A549 (cell line): ENCODE data around the gene SVEP1. TPM values are rescaled to one million over a fixed set of nuclear protein-coding genes. Genes with fewer than 3 reads are reported as not detected.

ENCODE experiments used
- ATAC-seq, 2 experiments: fragments of 200-7000 bp in 1 of 2; fragments of >200 bp in 1 of 2; cut with Nextera tagmentation in 1 of 2; cut with Tn5 transposase in 1 of 2; 3 replicates each; pipeline versions ENCODE4 v1.8.0 to v1.9.1; 2018 to 2020; ENCODE audit warnings: mild to moderate bottlenecking in 1 of 2, moderate library complexity in 1 of 2
- CTCF ChIA-PET: fragments of 300-600 bp; sonication (Branson Sonifier 250); formaldehyde crosslinking; extraction: SDS; loops from one replicate; lab custom pipeline; 2021; ENCODE audit warnings: antibody characterized with exemption, inconsistent platforms; lab: Yijun Ruan, JAX
- POLR2A ChIA-PET: fragments of 350-600 bp; formaldehyde crosslinking; extraction: SDS; loops from one replicate; lab custom pipeline; 2021; ENCODE audit warnings: antibody characterized with exemption, inconsistent platforms; lab: Yijun Ruan, JAX
- DNase-seq, 2 experiments: peaks; one replicate each; pipeline versions ENCODE4 v3.0.0 to v3.0.0-alpha.2; 2011 to 2016; ENCODE audit warnings: low read depth in 1 of 2, low spot score in 1 of 2
- FAIRE-seq: peaks from 2 replicates; lab custom pipeline; 2011; peaks lifted over from hg19 to GRCh38; lab: Jason Lieb, UNC
- H3K27ac ChIP-seq, 2 experiments: fragments of >200 bp; sonication (Bioruptor Twin); formaldehyde crosslinking; 3 replicates each; pipeline ENCODE4 v1.5.1; 2016 to 2017
- H3K4me1 ChIP-seq: fragments of >200 bp; sonication (Bioruptor Twin); formaldehyde crosslinking; 3 replicates; pipeline ENCODE4 v1.6.1; 2016
- H3K4me2 ChIP-seq: fragments of >200 bp; sonication (Bioruptor Twin); formaldehyde crosslinking; 3 replicates; pipeline ENCODE4 v1.6.1; 2016
- H3K4me3 ChIP-seq: fragments of >200 bp; sonication (Bioruptor Twin); formaldehyde crosslinking; 3 replicates; pipeline ENCODE4 v1.5.1; 2016
- H3K9me3 ChIP-seq: fragments of >200 bp; sonication (Bioruptor Twin); formaldehyde crosslinking; 3 replicates; pipeline ENCODE4 v1.6.1; 2016
- ATOH8 ChIP-seq: fragments of 250-450 bp; sonication (Bioruptor Pico); IDR thresholded peaks from 2 replicates; pipeline ENCODE4 v1.5.0; 2020; ENCODE audit warnings: low read depth, mild to moderate bottlenecking, moderate library complexity
- BHLHE40 ChIP-seq: IDR thresholded peaks from 2 replicates; pipeline ENCODE4 v1.6.1; 2012; ENCODE audit warnings: low read depth, low read length, inconsistent platforms
- CEBPB ChIP-seq, 2 experiments: fragments of >200 bp in 1 of 2; sonication (Bioruptor Twin) in 1 of 2; formaldehyde crosslinking in 1 of 2; IDR thresholded peaks; 2 replicates each; pipeline ENCODE4 v1.6.1; 2012 to 2016
- CHD2 ChIP-seq: fragments of 150-350 bp; IDR thresholded peaks from 2 replicates; pipeline ENCODE4 v1.6.1; 2014; ENCODE audit warnings: low read length; ENCODE audit not compliant: partially characterized antibody
- E2F6 ChIP-seq: IDR thresholded peaks from 2 replicates; pipeline ENCODE4 v1.6.1; 2012; ENCODE audit warnings: low read depth, borderline replicate concordance
- EHMT2 ChIP-seq: fragments of 200-600 bp; sonication (generic); IDR thresholded peaks from 2 replicates; pipeline ENCODE4 v1.6.1; 2016; ENCODE audit warnings: antibody characterized with exemption, low read depth, mild to moderate bottlenecking, moderate library complexity
- FOSL2 ChIP-seq, 2 experiments: fragments of 450-650 bp in 1 of 2; fragments of >200 bp in 1 of 2; sonication (Bioruptor Twin) in 1 of 2; formaldehyde crosslinking; IDR thresholded peaks; 2 replicates each; pipeline versions ENCODE4 v1.5.0 to v1.6.1; 2016 to 2020; ENCODE audit warnings: mild to moderate bottlenecking in 1 of 2, moderate library complexity in 1 of 2
- HES2 ChIP-seq: fragments of >200 bp; sonication (Bioruptor Twin); formaldehyde crosslinking; IDR thresholded peaks from 2 replicates; pipeline ENCODE4 v1.6.1; 2016
- HOXB5 ChIP-seq: fragments of 250-450 bp; sonication (Bioruptor Pico); IDR thresholded peaks from 2 replicates; pipeline ENCODE4 v1.5.0; 2020; ENCODE audit warnings: mild to moderate bottlenecking, moderate library complexity
- MAFK ChIP-seq: fragments of 450-650 bp; IDR thresholded peaks from 2 replicates; pipeline ENCODE4 v1.6.1; 2014; ENCODE audit not compliant: partially characterized antibody
- MAZ ChIP-seq: fragments of 150-350 bp; IDR thresholded peaks from 2 replicates; pipeline ENCODE4 v1.6.1; 2014; ENCODE audit warnings: antibody characterized with exemption, low read depth, low read length, borderline replicate concordance
- MYC ChIP-seq: IDR thresholded peaks from 2 replicates; pipeline ENCODE4 v1.6.1; 2012; ENCODE audit warnings: mild to moderate bottlenecking, inconsistent platforms, low read length, improper control_type of control experiment, borderline replicate concordance
- NFE2L2 ChIP-seq: fragments of 150-350 bp; conservative IDR thresholded peaks from 2 replicates; pipeline ENCODE4 v1.6.1; 2014; ENCODE audit warnings: low read length
- NPAS2 ChIP-seq: fragments of 250-450 bp; sonication (Bioruptor Pico); IDR thresholded peaks from 2 replicates; pipeline ENCODE4 v1.8.0; 2022; ENCODE audit warnings: mild to moderate bottlenecking, moderate library complexity, borderline replicate concordance
- RARB ChIP-seq: fragments of 250-450 bp; sonication (Bioruptor Pico); IDR thresholded peaks from 2 replicates; pipeline ENCODE4 v1.8.0; 2021; ENCODE audit warnings: mild to moderate bottlenecking, moderate library complexity
- RCOR1 ChIP-seq: fragments of 150-350 bp; IDR thresholded peaks from 2 replicates; pipeline ENCODE4 v1.6.1; 2014; ENCODE audit warnings: antibody characterized with exemption, low read length, low read depth
- RFX5 ChIP-seq: fragments of 450-650 bp; IDR thresholded peaks from 2 replicates; pipeline ENCODE4 v1.7.1; 2014; ENCODE audit warnings: antibody characterized with exemption, mild to moderate bottlenecking, moderate library complexity
- ZC3H11A ChIP-seq: fragments of 450-650 bp; IDR thresholded peaks from 2 replicates; pipeline ENCODE4 v1.6.1; 2014; ENCODE audit warnings: antibody characterized with exemption, mild to moderate bottlenecking
- ZFP36 ChIP-seq: fragments of 450-650 bp; IDR thresholded peaks from 2 replicates; pipeline ENCODE4 v1.6.1; 2014; ENCODE audit warnings: borderline replicate concordance; ENCODE audit not compliant: partially characterized antibody
- WGBS: methylation state at CpG from one replicate; pipeline ENCODE4 v1.1.6; 2017; ENCODE audit errors: missing lambda C conversion rate; 5-methylcytosine and 5-hydroxymethylcytosine counted together
- polyA plus RNA-seq, 4 experiments: library from polyadenylated mRNA; depleted of rRNA in 3 of 4; stranded (reverse); fragments of >200 nt; fragmentation: RNase III in 1 of 4; extraction: RNeasy Plus Mini Kit Qiagen cat#74134 plus additional on column Dnase treatment in 1 of 4; gene quantifications; 2 replicates in 3 of 4; 3 replicates in 1 of 4; pipeline ENCODE4 v1.2.3, GENCODE V29; 2011 to 2017

The SVEP1 gene
- polyA plus RNA-seq, 2 of the 4 experiments (the other 2 are of a cell fraction), result 0.52 to 1.5 TPM

GRCh38 chr9:110602281-110602680, 22.7 kb upstream of the SVEP1 start:
- ATAC-seq, result no peak
- CTCF ChIA-PET, result interaction anchor here (2.4 kb wide), 1 partner anchor 21 kb away, joined by 5 read pairs; no protein-coding TSS in a partner anchor
- Histone ChIP-seq H3K4me2 (no peak overlapping the region), H3K9me3 (no peaks in the 10 kb centered on the region; the same call in 2 of the 3 replicates), H3K4me3 (no peak overlapping the region), H3K27ac (no peak overlapping the region), H3K4me1 (peaks cover 4% of the 10 kb centered on the region; the same call in 1 of the 3 replicates)
- POLR2A ChIA-PET, result no interaction called here
- DNase-seq, result no peak
- FAIRE-seq, result no peak
- TF ChIP-seq NFE2L2 (no peak), MAZ (no peak), RFX5 (no peak), BHLHE40 (no peak), FOSL2 (IDR thresholded peaks at IDR 0.05) (no peak), FOSL2 (CRISPR knock-in tag; IDR thresholded peaks at IDR 0.05) (peak; percentile 49; the same call in 1 of the 2 replicates), E2F6 (no peak), ZFP36 (no peak)
- WGBS, result 15% methylated on average over 2 of the region's 2 CpGs

GRCh38 chr9:110601098-110601497, 21.6 kb upstream of the SVEP1 start:
- Histone ChIP-seq H3K4me1 (peaks cover 4% of the 10 kb centered on the region; the same call in 1 of the 3 replicates), H3K4me2 (no peak overlapping the region), H3K9me3 (no peaks in the 10 kb centered on the region; the same call in 2 of the 3 replicates), H3K4me3 (no peak overlapping the region), H3K27ac (no peak overlapping the region)
- DNase-seq (no peak), FAIRE-seq (no peak), ATAC-seq (no peak)
- TF ChIP-seq NPAS2, result no peak
- TF ChIP-seq RARB (CRISPR knock-in tag), result no peak
- TF ChIP-seq MYC, result no peak
- TF ChIP-seq EHMT2, result no peak
- TF ChIP-seq MAFK, result no peak
- no peak for TF ChIP-seq HES2
- 65% methylated on average over 4 of the region's 4 CpGs for WGBS
- POLR2A ChIA-PET, result no interaction called here
- CTCF ChIA-PET, result interaction anchor here (2.4 kb wide), 1 partner anchor 22 kb away, joined by 5 read pairs; no protein-coding TSS in a partner anchor

GRCh38 chr9:110599468-110599867, 19.9 kb upstream of the SVEP1 start:
- no peak for DNase-seq
- Histone ChIP-seq H3K4me1 (peaks cover 4% of the 10 kb centered on the region; the same call in 1 of the 3 replicates), H3K9me3 (no peaks in the 10 kb centered on the region; the same call in 2 of the 3 replicates), H3K27ac (no peak overlapping the region; a peak in 1 of 6 replicates), H3K4me2 (no peak overlapping the region), H3K4me3 (no peak overlapping the region)
- POLR2A ChIA-PET, result no interaction called here
- WGBS, result 70% methylated on average over 10 of the region's 10 CpGs
- ATAC-seq, result no peak
- FAIRE-seq, result no peak
- TF ChIP-seq ZC3H11A, result no peak
- peak in 1 of 2 experiments; percentile 44; a peak in 1 of 4 replicates for TF ChIP-seq CEBPB (IDR thresholded peaks at IDR 0.05)
- CTCF ChIA-PET, result no interaction called here

GRCh38 chr9:110592044-110592830, 12.7 kb upstream of the SVEP1 start:
- no peak for FAIRE-seq
- no peak overlapping the region for H3K27ac ChIP-seq

More at GRCh38 chr9:110592044-110592830, 12.7 kb upstream of the SVEP1 start:
- ATAC-seq (no peak), DNase-seq (no peak)
- Histone ChIP-seq H3K9me3 (no peaks in the 10 kb centered on the region; the same call in 2 of the 3 replicates), H3K4me2 (peak overlapping the region; percentile 35; the same call in 1 of the 3 replicates), H3K4me1 (peaks cover 9% of the 10 kb centered on the region; the same call in 2 of the 3 replicates), H3K4me3 (no peak overlapping the region)
- WGBS, result 59% methylated on average over 5 of the region's 5 CpGs
- ChIA-PET CTCF (interaction anchor here (1.3 kb wide), 1 partner anchor 13 kb away, joined by 3 read pairs; the partner anchor contains the start of gene SVEP1), POLR2A (no interaction called here)
- TF ChIP-seq RCOR1 (no peak), NPAS2 (no peak), CHD2 (no peak), MAFK (peak; percentile 2), HOXB5 (CRISPR knock-in tag) (no peak), ATOH8 (CRISPR knock-in tag) (no peak)
